ENCODE data around the gene BRD1.
A peak's percentile ranks its signal among the peaks of the same experiment; 100 is the strongest.

BRD1 gene

DNA sequence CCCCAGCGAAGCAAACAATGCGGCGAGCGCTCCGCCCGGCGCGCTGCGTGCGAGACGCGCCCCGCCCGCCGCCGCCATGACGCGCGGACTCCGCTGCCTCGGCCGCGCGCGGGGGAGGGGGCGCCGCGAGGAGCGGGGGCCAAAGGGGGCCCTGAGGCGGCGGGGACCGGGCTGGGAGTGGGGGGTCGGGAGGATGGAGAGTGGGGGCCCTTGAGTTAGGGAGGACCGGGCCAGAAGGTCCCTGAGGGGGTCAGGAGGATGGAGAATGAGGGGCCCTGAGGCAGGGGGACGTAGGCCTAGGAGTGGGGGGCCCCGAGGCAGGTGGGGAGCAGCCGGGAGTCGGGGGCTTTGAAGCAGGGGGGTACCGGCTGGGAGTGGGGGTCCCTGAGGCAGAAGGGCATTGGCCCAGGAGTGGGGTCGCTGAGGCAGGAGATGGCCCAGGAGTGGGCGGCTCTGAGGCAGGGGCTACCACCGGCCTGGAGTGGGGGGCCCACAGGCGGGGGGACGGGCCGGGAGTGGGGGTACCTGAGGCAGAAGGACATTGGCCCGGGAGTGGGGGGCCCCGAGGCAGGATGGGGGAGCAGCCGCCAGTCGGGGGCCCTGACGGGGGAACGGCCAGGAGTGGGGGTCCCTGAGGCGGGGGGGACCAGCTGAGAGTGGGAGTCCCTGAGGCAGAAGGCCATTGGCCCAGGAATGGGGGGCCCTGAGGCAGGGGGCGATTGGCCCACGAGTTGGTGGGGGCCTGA, at the start of gene BRD1:
TSS of gene BRD1 (minus strand) at position 21 of the 746 bp plus-strand sequence. CDS start 3,556 bp downstream, outside the sequence.
- DNase-seq (ENCODE audit: low spot score) = no peak

DNA sequence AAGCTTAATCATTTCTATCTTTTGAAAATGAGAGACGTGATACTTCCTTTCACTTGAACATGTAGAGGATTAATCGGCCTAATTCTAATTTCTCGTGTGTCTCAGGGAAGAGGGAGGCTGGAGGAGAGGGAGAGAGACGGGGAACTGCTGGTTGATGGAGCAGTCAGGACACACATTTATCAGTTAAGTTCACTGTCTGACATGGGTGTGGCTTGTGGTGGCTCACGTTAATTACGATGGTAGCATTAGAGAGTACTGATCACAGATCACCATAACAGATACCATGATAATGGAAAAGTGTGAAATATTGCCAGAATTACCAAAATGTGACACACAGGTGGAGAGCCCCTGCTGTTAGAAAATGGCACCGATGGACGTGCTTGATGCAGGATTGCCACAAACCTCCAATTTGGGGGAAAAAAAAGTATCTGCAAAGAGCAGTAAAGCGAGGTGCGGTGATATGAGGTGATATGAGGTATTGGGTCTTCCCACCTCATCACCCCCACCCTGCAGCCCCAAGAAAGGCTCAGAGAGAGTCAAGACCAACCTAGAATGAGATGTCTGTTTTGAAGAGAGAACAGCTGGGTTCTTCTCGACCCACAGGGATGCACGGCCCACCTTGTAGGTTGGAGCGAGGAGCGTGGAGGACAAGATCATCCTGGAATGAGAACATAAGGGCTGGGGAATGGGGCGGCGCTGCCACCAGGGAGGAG, 45.7 kb upstream of the BRD1 start:
- no peak for DNase-seq (ENCODE audit: low spot score)

DNA sequence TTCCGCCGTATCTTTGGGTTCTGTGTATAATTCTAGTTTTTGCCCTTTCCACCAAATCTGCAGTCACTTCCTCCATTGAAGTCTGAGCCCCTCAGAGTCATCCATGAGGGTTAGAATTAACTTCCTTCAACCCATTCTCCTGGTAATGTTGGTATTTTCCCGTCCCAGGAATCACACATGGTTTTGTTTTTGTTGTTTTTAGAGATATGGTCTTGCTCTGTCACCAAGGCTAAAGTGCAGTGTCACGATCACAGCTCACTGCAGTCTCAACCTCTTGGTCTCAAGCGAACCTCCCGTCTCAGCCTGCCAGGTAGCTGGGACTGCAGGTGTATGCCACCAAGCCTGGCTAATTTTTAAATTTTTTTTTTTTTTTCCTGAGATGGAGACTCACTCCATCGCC, 44.7 kb upstream of the BRD1 start:
- no peak for DNase-seq (ENCODE audit: low spot score)

GRCh38 chr22:49871482-49871881, 43.8 kb upstream of the BRD1 start:
- DNase-seq (ENCODE audit: low spot score) = no peak

DNA sequence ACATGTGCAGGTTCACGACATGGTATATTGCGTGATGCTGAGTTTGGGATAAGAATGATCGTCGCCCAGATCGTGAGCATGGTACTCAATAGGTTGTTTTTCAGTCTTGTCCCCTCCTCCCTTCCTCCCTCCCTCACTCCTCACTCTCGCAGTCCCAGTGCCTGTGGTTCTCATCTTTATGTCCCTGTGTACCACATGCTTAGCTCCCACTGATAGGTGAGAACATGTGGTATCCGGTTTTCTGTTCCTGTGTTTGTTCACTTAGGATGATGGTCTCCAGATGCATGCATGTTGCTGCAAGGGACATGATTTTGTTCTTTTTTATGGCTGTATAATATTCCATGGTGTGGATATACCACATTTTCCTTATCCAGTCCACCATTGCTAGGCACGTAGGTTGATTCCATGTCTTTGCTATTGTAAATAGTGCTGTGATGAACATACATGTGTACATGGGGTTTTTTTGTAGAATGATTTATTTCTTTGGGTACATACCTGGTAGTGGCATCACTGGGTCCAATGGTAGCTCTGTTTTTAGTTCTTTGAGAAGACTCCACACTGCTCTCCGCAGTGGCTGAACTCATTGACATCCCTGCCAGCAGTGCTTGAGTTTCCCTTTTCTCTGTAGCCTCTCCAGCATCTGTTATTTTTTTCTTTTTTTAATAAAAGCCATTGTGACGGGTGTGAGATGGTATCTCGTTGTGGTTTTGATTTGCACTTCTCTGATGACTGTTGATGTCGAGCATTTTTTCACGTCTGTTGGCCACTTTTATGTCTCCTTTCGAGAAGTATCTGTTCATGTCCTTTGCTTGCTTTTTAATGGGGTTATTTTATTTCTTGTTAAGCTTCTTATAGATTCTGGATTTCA, 42.4 kb upstream of the BRD1 start:
- DNase-seq (ENCODE audit: low spot score) = no peak

- no peak for DNase-seq (ENCODE audit: low spot score)
These were observed 41.6 kb upstream of the BRD1 start for GRCh38 chr22:49869086-49869830.

GRCh38 chr22:49867303-49868265, 39.9 kb upstream of the BRD1 start:
- no peak for DNase-seq (ENCODE audit: low spot score)

GRCh38 chr22:49866646-49867045, 39.0 kb upstream of the BRD1 start:
- no peak for DNase-seq (ENCODE audit: low spot score)

DNA sequence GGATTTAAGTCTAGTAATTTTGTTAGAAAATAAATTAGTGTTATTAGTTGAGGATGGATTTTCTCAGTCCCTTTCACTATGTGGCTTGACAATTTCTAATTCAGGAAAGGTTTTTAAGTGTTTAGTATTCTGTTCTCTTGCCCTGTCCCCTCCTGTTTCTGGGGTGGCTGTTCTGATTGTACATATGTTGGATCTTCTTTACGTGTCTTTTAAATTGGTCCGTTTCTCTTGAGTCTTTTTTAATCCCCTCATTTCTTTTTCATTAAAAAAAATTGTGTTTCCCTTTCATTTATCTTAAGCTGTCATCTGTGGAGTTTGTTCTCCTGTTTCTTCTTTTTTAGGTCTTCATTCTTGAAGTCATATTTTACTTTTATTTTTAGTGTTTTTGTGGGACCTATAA, 38.5 kb upstream of the BRD1 start:
- DNase-seq (ENCODE audit: low spot score) = no peak

GRCh38 chr22:49865156-49865555, 37.5 kb upstream of the BRD1 start:
- DNase-seq (ENCODE audit: low spot score) = no peak

DNA sequence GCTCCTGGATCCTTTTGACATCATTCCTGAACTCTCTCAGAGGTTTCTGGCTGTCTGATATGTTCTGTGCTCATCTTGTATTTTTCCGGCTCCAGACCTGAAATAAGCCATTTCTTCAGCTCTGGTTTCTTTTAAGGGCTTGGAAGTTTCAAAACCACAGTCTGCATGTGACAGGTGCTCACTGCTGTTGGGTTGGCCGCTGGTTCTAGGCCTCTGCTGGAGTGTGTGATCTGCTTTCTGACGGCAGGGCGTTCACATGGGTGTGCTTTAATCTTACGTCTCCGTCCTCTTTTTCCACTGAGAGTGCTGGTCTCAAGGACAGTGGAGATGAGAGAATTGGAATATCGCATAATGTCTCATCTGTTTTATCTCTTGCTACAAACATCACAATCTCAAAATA, 36.3 kb upstream of the BRD1 start:
- no peak for DNase-seq (ENCODE audit: low spot score)

DNA sequence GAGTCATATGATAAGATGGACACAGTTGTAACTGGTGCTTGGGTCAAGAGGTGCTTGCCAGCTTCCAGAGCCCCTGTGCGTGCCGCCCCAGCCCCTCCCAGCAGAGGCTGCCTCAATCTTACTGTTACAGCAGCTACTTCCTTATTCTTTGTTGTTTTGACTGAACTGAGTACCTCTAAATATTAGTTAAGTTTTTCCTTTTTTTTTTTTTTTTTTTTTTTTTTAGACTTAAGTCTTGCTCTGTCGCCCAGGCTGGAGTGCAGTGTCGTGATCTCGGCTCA, 34.8 kb upstream of the BRD1 start:
- no peak for DNase-seq (ENCODE audit: low spot score)

- no peak for DNase-seq (ENCODE audit: low spot score)
These were observed 34.2 kb upstream of the BRD1 start for GRCh38 chr22:49861642-49862495.

DNA sequence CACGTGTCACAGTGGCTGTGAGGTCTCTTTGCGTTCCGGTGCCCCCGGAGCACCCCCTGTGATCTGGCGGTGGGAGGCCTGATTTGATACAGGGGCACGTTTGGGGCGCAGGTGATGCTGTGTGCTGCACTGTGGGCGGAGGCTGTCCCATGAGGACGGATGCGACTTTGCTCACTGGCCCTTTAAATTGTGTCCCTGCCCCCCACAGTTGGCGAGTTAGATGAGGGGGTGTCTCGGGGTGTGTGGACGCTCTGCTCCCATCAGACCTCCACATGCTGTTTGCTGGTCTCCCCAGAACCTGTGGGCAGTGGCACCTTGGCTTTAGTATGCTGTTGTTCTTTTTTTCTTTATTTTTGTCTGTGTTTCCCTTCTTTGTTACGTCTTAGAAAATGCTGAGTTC, 31.2 kb upstream of the BRD1 start:
- DNase-seq (ENCODE audit: low spot score) = peak; percentile 49

DNA sequence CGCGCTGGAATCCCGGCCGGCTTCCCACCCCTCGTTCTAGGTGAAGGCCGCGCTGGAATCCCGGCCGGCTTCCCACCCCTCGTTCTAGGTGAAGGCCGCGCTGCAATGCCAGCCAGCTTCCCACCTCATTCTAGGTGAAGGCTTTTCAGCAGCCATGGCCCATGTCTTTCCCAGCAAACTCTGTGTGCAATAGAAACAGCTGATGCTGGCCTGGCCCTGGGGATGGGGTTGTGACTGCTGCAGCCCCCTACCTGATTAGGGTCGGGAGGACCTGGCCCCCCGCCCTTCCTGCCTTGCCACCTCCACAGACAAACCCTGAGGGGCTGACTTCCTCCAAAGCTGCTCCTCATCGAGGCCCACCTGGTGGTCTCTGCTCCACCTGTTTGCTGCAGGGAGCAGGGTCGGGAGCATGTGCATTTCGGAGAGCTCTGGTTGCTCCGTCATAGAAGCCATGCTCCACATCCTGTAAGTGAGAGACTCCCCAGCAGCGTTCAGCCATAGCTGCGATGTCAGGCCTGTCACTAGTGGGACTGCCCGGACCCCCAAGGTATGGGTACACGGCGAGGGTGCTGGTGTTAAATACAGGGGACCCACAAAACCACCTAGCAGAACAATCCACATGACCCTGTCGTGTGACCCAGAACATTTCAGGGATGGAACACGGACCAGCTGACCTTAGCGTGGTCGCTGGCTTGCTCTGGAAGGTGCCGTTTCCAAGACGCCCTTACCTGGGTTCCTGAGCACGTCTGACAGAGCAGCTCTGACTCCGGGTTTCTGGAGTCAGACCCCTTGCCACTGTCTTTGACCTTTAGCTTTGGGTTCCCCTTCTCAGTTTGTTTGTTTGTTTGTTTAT, 29.3 kb upstream of the BRD1 start:
- no peak for DNase-seq (ENCODE audit: low spot score)

DNA sequence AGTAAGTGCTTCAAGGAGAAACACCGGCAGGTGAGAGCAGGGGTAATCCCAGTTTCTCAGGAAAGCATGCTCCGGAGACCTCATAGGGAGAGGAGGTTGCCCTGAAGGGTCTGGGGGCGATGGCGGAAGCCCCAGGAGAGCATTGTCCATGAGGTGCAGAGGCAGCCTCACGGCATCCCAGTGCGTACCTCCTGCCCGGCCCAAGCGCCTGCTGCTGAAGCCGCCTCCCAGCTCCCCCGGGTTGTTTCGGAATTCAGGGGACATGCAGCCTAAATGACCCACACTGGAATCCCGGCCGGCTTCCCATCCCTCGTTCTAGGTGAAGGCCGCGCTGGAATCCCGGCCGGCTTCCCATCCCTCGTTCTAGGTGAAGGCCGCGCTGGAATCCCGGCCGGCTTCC, 28.7 kb upstream of the BRD1 start:
- no peak for DNase-seq (ENCODE audit: low spot score)

DNA sequence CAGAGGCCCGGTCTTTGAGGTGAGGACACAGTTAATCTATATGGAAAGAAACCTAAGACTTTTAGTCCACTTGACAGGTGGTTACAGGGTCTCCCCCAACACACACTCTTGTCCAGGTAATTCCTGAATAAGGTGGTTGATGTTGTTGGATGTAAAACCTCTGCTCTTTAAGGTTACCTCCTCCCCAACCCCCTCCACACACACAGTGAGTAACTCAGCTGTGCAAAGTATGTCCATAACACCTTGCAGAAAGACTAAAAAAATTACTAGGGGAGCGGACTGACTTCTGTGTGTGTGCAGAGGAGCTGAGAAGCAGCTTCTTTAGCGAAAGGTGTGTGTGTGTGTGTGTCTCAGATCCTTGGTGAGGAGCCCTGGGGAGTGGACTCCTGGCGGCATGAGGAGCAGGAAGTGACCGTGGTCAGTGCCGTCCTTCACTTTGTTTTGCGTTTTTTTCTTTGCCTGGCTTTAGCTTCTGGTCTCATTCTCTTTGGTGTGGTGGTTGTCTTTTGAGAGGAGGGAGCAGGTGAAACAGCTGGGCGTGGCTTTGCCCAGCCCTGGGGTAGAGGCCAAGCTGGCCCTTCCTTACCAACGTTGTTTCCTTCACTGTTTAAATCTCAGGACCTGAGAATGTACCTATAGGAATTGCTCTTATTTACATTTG, 27.7 kb upstream of the BRD1 start:
- DNase-seq (ENCODE audit: low spot score) = no peak

DNA sequence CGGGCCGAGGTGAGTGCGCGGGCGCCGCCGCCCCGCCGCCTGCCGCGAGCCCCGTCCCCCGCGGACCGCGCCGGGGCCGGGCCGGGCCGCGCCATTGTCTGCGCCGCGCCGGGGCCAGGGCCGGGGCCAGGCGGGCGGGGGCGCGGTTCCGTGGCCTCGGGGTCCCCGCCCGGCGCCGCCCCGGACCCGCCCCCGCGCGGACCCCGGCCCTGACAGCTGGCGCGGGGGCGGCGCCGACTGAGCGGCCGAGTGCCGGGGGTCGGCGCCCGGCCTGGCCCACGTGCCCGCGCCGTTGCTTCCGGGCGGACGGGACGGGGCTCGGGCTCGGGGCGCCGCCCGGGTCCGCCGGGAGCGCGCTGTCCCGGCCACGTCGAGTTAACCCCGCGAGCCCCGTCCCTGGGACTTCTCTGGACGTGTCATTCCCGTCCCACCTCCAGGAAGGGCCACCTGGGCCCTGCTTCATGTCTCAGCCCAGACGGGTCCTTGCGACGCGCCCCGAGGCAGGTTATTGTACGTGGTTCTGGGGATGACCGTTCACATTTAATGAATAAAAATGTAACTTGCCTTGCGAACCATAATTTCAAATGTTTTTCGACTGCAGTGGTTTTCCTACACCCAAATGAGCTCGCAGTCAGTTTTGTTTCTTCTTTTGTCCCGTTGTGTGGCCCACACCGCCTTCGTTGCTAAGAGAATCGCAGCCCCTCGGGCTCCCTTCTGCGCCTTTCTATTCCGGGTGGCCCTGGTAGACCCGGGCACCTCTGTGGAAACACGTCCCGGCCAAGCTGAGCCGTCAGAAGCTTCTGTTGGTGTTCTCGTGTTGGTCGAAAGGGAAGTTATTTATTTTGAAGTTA, 26.5 kb upstream of the BRD1 start:
- DNase-seq (ENCODE audit: low spot score) = no peak

Measured in left forelimb (tissue), 1 donor.